HG03045 (cell line): ENCODE measurements around the gene LRRC42.
"Not testable (repeated sequence)": the region's sequence is repeated elsewhere in the genome, so short reads cannot be mapped to it uniquely, and the experiment has no call there.

ENCODE experiments used
- ATAC-seq: cut with Tn5 transposase; IDR thresholded peaks from one replicate; pipeline ENCODE4 v1.9.1; 2021; ENCODE audit warnings: mild to moderate bottlenecking, moderate library complexity; ENCODE audit not compliant: unreplicated experiment

The LRRC42 gene

DNA sequence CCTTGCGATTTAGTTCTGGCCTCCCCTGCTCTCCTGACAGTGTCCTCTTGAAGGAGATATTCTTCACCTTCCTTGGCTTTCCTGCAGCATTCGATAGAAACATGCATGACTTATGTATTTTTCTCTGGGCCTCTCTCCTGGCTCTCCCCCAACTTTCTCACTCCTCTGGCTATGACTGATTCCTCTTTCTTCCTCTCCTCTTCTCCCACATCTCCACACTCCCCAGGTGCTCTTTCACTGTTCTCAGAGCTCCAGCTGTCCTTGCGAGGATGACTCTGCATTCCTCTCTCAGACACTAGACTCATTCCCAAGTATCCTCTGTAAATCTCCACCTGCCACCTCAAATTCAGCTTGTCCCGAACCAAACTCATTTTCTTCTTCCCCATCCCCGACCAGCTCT lies 18.0 kb downstream of the LRRC42 start:
- ATAC-seq = no peak

DNA sequence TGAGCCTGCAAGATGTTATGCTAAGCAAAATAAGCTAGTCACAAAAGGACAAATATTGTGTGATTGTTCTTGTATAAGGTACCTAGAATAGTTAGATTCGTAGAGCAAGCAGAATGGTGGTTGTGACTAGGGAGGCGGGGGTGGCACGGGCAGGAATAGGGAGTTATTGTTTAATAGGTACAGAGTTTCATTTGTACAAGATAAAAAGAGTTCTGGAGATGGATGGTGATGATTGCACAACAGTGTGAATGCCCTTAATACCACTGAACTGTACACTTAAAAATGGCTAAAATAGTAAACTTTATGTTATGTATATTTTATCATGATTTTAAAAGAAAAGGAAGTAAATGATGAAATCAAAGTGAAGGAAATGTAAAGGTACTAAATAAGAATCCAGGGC lies 20.6 kb downstream of the LRRC42 start:
- no peak for ATAC-seq

DNA sequence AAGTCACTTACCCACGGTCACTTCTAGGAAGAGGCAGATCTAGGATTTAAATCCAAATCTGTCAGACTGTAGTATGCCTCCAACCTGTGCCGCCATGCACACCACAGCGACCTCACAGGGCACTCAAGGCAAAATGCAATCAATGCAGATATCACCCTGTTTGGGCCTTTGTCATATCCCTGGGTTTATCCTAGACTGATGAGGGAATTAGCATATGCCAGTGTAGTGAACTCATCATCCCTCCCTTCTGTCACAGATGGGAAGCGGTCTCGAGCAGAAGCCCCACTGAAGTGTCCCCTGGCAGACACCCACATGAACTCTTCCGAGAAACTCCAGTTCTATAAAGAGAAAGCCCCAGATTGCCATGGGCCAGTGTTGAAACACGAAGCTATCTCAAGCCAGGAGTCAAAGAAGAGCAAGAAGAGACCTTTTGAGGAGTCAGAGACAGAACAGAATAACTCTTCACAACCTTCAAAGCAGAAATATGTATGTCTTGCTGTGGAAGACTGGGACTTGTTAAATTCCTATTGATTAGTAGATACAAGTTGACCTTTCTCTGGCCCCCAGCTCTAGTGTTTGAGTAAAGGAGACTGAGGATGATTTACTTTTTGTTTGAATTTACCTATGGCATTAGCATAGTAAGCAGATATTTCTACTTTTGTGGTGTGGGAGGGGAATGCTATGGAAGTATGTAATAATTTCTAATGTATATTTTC lies 21.4 kb downstream of the LRRC42 start:
- no peak for ATAC-seq

- ATAC-seq = no peak
Observed at GRCh38 chr1:53968125-53968513, 22.0 kb downstream of the LRRC42 start.

DNA sequence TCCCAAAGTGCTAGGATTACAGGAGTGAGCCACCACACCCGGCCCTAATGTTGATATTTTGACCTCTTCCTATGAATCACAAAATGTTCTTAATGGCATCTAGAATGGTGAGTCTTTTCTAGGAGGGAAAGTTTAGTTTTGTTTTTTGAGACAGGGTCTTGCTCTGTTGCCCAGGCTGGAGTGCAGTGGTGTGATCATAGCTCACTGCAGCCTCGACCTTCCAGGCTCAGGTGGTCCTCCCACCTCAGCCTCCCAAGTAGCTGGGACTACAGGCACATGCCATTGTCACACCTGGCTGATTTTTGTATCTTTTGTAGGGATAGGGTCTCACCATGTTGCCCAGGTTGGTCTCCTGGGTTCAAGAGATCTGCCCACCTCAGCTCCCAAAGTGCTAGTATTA lies 23.2 kb downstream of the LRRC42 start:
- ATAC-seq = not testable (repeated sequence)

- no peak for ATAC-seq
Observed at GRCh38 chr1:53971718-53972117, 25.6 kb downstream of the LRRC42 start.

GRCh38 chr1:53975861-53976260 lies 29.7 kb downstream of the LRRC42 start:
- no peak for ATAC-seq

DNA sequence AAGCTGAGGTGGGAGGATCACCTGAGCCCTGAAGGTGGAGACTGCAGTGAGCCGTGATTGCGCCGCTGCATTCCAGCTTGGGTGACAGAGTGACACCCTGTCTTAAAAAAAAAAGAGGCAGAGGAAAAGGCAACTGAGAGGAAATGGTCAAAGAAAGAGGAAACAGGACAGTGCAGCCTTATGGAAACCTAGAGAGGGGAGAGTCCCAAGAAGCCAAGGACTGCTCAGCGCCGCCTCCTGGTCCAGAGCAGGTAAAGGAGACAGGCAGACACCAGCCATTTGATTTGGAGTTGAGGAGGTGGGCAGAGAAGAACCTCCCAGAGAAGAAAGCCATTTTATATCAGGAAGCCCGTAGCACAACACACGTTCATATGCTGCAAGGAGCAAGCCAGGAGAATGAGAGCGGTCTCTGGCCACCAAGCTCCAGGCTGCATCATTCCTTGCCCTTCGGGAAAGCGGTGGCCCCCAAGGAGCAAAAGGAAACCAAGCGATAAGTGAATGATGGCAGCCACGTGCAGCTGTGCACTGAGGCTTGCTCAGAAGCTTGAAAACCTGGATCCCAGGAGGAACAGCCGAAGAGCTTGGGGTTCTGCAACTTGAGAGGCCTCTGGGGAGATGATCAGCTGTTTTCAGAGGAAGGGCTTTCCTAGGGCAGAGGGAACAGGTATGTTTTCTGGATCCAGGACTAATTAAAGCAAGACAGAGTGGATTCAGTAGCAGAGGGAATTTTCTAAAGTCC lies 33.7 kb downstream of the LRRC42 start:
- no peak for ATAC-seq

GRCh38 chr1:53981220-53981619 lies 35.1 kb downstream of the LRRC42 start:
- ATAC-seq = no peak

GRCh38 chr1:53982034-53982762 lies 36.0 kb downstream of the LRRC42 start:
- no peak for ATAC-seq

- ATAC-seq = no peak
Observed at GRCh38 chr1:53982763-53983104, 36.6 kb downstream of the LRRC42 start.

- ATAC-seq = no peak
Observed at GRCh38 chr1:53984726-53985125, 38.6 kb downstream of the LRRC42 start.

DNA sequence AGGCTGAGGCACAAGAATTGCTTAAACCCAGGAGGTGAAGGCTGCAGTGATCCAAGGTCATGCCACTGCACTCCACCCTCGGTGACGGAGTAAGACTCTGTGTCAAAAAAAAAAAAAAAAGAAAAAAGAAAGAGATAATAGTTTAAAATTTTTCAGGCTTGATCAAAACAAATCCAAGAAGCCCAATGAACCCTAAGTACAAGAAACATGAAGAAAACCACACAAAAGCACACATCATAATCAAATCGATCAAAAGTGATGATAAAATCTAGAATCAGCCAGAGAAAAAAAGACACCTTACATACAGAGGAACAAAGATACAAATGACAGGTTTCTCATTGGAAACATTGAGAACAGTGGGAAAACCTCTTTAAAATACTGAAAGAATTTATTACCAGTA lies 40.3 kb downstream of the LRRC42 start:
- no peak for ATAC-seq

GRCh38 chr1:53987880-53988279 lies 41.7 kb downstream of the LRRC42 start:
- no peak for ATAC-seq

DNA sequence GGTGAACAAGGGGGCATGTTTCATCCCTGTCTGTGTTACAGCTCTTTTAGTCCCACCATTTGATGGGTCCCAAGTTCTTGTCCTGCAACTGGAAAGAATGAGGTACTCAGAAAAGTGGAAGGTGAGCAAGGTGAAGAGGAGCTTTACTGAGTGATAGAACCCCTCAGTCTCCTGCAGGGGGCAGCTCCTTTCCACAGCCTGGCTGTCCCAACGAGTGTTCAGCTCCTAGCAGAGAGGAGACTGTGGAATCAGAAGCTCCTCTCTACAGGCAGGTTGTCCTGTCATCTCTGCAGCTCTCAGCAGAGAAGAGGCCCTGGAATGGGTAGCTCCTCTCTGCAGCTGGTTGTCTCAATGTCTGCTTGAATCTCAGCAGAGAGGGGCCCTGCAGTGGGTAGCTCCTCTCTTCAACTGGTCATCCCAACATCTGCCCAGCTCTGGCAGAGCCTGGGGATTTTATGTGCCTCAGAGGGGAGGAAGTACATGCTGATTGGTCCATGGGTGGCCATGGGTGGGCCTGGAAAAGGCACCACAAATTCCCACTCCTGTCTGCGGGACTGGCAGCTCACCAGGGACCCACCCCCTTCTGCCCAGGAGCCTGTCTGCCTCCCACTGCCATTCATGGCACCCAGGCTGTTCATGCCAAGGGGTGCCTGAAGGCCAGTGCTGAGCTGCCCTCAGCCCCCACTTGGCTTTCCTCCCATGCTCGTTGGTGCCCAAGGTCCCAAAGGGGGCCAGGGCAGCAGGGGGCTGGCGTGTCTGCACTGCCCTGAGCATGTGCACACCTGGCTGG lies 46.1 kb downstream of the LRRC42 start:
- no peak for ATAC-seq

DNA sequence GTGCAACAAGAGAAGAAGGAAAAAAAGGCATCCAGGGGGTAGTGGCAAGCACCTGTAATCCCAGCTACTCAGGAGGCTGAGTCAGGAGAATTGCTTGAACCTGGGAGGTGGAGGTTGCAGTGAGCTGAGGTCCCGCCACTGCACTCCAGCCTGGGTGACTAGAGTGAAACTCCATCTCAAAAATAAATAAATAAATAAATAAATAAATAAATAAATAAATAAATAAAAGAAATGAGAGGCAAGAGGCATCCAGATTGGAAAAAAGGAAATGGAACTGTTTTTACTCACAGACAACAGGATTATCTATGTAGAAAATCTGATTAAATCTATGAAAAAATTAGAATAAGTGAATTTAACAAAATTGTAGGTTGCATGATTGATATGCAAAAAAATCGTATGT lies 48.4 kb downstream of the LRRC42 start:
- ATAC-seq = not testable (repeated sequence)

- no peak for ATAC-seq
Observed at GRCh38 chr1:53995683-53996082, 49.5 kb downstream of the LRRC42 start.

GRCh38 chr1:53998223-53998622 lies 52.1 kb downstream of the LRRC42 start:
- ATAC-seq = no peak

- no peak for ATAC-seq
Observed at GRCh38 chr1:53999920-54000319, 53.8 kb downstream of the LRRC42 start.

GRCh38 chr1:54001591-54001990 lies 55.4 kb downstream of the LRRC42 start:
- no peak for ATAC-seq

DNA sequence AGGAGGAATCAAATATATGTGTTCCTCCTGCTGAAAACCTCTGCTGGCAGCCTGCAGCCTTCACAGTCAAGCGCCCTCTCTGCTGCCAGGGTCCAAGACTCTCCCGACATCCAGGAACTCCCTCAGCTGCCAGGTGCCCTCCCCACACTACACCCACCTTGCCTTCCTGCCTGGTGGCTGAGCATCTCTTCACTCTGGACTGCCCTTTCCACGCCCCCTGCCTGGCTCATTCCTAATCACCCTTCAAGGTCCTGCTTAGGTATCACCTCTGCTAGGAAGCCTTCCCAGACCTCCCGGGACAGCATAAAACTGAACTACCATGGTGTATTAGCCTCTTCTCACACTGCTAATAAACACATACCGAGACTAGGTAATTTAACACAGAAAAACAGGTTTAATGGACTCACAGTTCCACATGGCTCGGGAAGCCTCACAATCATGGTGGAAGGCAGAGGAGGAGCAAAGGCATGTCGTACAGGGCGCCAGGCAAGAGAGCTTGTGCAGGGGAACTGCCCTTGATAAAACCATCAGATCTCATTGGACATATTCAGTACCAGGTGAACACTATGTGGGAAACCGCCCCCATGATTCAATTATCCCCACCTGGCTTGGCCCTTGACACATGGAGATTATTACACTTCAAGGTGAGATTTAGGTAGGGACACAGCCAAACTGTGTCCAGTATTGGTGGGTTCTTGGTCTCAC lies 56.5 kb downstream of the LRRC42 start:
- ATAC-seq = no peak
